SJCRH30 (cell line): Measurements from ENCODE around the gene RCN2. TPM values are rescaled to one million over a fixed set of nuclear protein-coding genes. Genes with fewer than 3 reads are reported as not detected.
A peak's percentile ranks its signal among the peaks of the same experiment; 100 is the strongest.
"Not testable (repeated sequence)": the region's sequence is repeated elsewhere in the genome, so short reads cannot be mapped to it uniquely, and the experiment has no call there.

ENCODE experiments used
- DNase-seq, 2 experiments: peaks; one replicate each; pipeline ENCODE4 v3.0.0-alpha.2; 2015 to 2020
- H3K27ac ChIP-seq: fragments of 250-450 bp; sonication (Bioruptor Pico); 2 replicates; pipeline ENCODE4 v1.5.1; 2020; ENCODE audit warnings: mild to moderate bottlenecking, moderate library complexity
- H3K27me3 ChIP-seq: fragments of 250-450 bp; sonication (Bioruptor Pico); 2 replicates; pipeline ENCODE4 v1.5.1; 2020; ENCODE audit warnings: mild to moderate bottlenecking, moderate library complexity
- H3K36me3 ChIP-seq: fragments of 250-450 bp; sonication (Bioruptor Pico); 2 replicates; pipeline ENCODE4 v1.5.1; 2020; ENCODE audit warnings: mild to moderate bottlenecking, moderate library complexity
- H3K4me1 ChIP-seq: fragments of 250-450 bp; sonication (Bioruptor Pico); 2 replicates; pipeline ENCODE4 v1.5.1; 2020; ENCODE audit warnings: mild to moderate bottlenecking, moderate library complexity
- H3K4me3 ChIP-seq: fragments of 250-450 bp; sonication (Bioruptor Pico); 2 replicates; pipeline ENCODE4 v1.5.1; 2020; ENCODE audit warnings: mild to moderate bottlenecking, moderate library complexity
- H3K9me3 ChIP-seq: fragments of 250-450 bp; sonication (Bioruptor Pico); replicated peaks from 2 replicates; pipeline ENCODE4 v1.5.1; 2020; ENCODE audit warnings: mild to moderate bottlenecking, moderate library complexity
- total RNA-seq: library from RNA; depleted of rRNA; stranded (reverse); fragments of >200 nt; shearing (Covaris generic); gene quantifications from 2 replicates; pipeline ENCODE4 v1.2.3, GENCODE V29; 2014

RCN2 gene
- total RNA-seq, 1 experiment from 2014 or later = 159 TPM

- no peak overlapping the region for H3K4me3 ChIP-seq
- H3K9me3 ChIP-seq = no peaks in the 10 kb centered on the region; the same call in 1 of the 2 replicates
- H3K27me3 ChIP-seq = no peaks in the 10 kb centered on the region
- peaks cover 50% of the 10 kb centered on the region for H3K36me3 ChIP-seq
- H3K27ac ChIP-seq = no peak overlapping the region
- no peaks in the 10 kb centered on the region for H3K4me1 ChIP-seq
- DNase-seq = no peak
Measured at GRCh38 chr15:76947454-76947853, 15.9 kb downstream of the RCN2 start.

- Histone ChIP-seq H3K27me3 (no peaks in the 10 kb centered on the region), H3K36me3 (peaks cover 28% of the 10 kb centered on the region), H3K4me1 (peaks cover 4% of the 10 kb centered on the region; the same call in 1 of the 2 replicates), H3K9me3 (no peaks in the 10 kb centered on the region; the same call in 1 of the 2 replicates), H3K27ac (no peak overlapping the region), H3K4me3 (no peak overlapping the region)
- no peak for DNase-seq
Measured at GRCh38 chr15:76951220-76951619, 19.7 kb downstream of the RCN2 start.

- DNase-seq = no peak
Measured at GRCh38 chr15:76953913-76954312, 22.4 kb downstream of the RCN2 start.

DNA sequence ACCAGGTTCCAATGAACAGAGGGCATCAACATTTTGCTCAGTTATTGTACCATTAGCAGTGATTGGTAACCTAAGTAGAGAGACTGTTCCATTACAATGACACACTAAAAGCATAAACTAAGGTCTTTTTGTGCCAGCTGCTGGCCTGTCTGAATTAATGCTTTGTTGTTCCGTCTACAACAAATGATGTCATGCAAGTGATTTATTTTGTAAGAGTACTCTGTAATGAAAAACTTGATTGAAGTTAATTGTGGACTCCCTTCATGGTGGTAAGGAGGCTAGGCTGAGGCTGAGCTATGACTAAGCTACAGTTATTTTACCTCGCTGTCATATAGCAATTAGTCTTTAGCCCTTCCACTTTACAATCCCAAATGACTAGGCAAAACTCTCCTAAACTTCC lies 23.2 kb downstream of the RCN2 start:
- no peaks in the 10 kb centered on the region for H3K27me3 ChIP-seq
- H3K4me1 ChIP-seq = peaks cover 4% of the 10 kb centered on the region; the same call in 1 of the 2 replicates
- no peak overlapping the region for H3K27ac ChIP-seq
- peaks cover 8% of the 10 kb centered on the region for H3K36me3 ChIP-seq
- DNase-seq = peak in 1 of 2 experiments; percentile 50
- no peak overlapping the region for H3K4me3 ChIP-seq
- no peaks in the 10 kb centered on the region; the same call in 1 of the 2 replicates for H3K9me3 ChIP-seq

More at GRCh38 chr15:76953913-76954312, 22.4 kb downstream of the RCN2 start:
- Histone ChIP-seq H3K36me3 (peaks cover 16% of the 10 kb centered on the region), H3K27me3 (no peaks in the 10 kb centered on the region), H3K27ac (no peak overlapping the region), H3K4me1 (peaks cover 4% of the 10 kb centered on the region; the same call in 1 of the 2 replicates), H3K4me3 (no peak overlapping the region), H3K9me3 (no peaks in the 10 kb centered on the region; the same call in 1 of the 2 replicates)

- Histone ChIP-seq H3K4me3 (no peak overlapping the region), H3K4me1 (peaks cover 28% of the 10 kb centered on the region), H3K9me3 (no peaks in the 10 kb centered on the region), H3K36me3 (no peaks in the 10 kb centered on the region), H3K27ac (no peak overlapping the region), H3K27me3 (no peaks in the 10 kb centered on the region)
- no peak for DNase-seq
Measured at GRCh38 chr15:76961268-76962011, 29.9 kb downstream of the RCN2 start.

DNA sequence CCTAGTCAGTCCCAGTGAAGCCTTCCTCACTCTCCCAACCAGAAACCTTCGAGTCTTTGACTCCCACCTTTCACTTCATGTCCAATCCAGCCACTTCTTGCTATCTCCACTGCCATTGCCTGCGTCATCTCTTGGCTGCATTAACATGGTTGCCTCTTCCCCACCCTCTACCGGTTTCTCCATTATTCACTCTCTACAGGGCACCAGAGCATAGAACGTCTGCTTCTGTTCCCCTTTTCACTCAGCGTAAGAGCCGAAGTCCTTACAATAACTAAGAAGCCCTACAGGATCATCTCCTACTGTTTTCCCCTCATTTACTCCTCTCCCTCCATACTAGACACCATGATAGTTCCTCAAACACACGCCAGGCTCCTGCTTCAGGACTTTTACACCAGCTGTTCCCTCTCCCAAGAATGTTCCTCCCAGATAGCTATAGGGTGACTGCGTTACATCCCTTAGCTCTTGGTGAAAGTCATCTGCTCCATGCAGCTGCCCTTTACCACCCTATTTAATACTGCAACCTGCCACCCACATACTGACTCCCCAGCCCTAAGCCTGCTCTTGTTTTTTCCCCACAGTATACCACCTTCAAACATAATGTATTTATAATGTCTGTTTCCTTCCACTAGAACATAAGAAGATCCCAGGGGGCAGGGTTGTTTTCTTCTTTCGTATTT lies 30.9 kb downstream of the RCN2 start:
- no peaks in the 10 kb centered on the region for H3K9me3 ChIP-seq
- H3K36me3 ChIP-seq = no peaks in the 10 kb centered on the region
- H3K4me1 ChIP-seq = peaks cover 33% of the 10 kb centered on the region
- H3K4me3 ChIP-seq = no peak overlapping the region
- peak; percentile 31 to 48 for DNase-seq
- H3K27me3 ChIP-seq = no peaks in the 10 kb centered on the region
- H3K27ac ChIP-seq = no peak overlapping the region

- Histone ChIP-seq H3K36me3 (no peaks in the 10 kb centered on the region), H3K4me3 (no peak overlapping the region), H3K27ac (peak overlapping the region; percentile 22; the same call in 1 of the 2 replicates), H3K9me3 (no peaks in the 10 kb centered on the region), H3K4me1 (peaks cover 33% of the 10 kb centered on the region), H3K27me3 (no peaks in the 10 kb centered on the region)
- DNase-seq = no peak
Measured at GRCh38 chr15:76963596-76963995, 32.0 kb downstream of the RCN2 start.

GRCh38 chr15:76964157-76964556 lies 32.6 kb downstream of the RCN2 start:
- DNase-seq = no peak
- Histone ChIP-seq H3K36me3 (no peaks in the 10 kb centered on the region), H3K9me3 (no peaks in the 10 kb centered on the region), H3K4me1 (peaks cover 33% of the 10 kb centered on the region), H3K27me3 (no peaks in the 10 kb centered on the region), H3K4me3 (no peak overlapping the region), H3K27ac (peak overlapping the region; percentile 22; the same call in 1 of the 2 replicates)

DNA sequence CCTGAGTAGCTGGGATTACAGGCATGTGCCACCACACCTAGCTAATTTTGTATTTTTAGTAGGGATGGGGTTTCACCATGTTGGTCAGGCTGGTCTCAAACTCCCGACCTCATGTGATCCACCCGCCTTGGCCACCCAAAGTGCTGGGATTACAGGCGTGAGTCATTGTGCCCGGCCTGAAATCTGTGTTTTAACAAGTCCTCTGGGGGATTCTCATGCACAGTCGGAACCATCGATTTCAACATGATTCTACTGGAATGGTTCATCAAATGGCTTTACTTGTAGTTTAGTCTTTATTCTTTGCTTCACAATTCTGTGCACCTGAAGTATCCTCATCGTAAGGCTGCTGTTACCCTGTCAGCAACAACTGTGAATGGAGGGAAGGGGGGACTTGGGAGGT lies 34.5 kb downstream of the RCN2 start:
- H3K27ac ChIP-seq, H3K9me3 ChIP-seq, H3K36me3 ChIP-seq, DNase-seq, H3K27me3 ChIP-seq, H3K4me3 ChIP-seq: not testable (repeated sequence)
- peaks cover 33% of the 10 kb centered on the region for H3K4me1 ChIP-seq

- H3K36me3 ChIP-seq = no peaks in the 10 kb centered on the region
- H3K9me3 ChIP-seq = no peaks in the 10 kb centered on the region
- H3K4me3 ChIP-seq = no peak overlapping the region
- DNase-seq = no peak
- peaks cover 32% of the 10 kb centered on the region for H3K4me1 ChIP-seq
- H3K27ac ChIP-seq = no peak overlapping the region
- no peaks in the 10 kb centered on the region for H3K27me3 ChIP-seq
Measured at GRCh38 chr15:76967067-76967466, 35.5 kb downstream of the RCN2 start.

DNA sequence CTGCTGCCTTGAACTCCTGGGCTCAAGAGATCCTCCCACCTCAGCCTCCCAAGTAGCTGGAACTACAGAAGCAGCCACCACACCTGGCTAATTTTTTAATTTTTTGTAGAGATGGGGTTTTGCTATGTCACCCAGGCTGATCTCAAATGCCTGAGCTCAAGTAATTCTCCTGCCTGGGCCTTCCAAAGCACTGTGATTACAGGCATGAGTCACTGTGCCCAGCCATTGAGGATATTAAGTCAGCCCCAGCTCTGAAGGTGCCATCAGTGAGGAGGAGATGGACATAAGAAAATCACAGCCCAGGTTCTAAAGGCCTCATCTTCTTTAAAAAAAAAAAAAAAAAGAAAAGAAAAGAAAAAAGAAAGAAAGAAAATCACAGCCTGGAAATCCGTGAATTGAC lies 36.8 kb downstream of the RCN2 start:
- no peaks in the 10 kb centered on the region for H3K9me3 ChIP-seq
- no peaks in the 10 kb centered on the region for H3K36me3 ChIP-seq
- no peaks in the 10 kb centered on the region for H3K27me3 ChIP-seq
- H3K4me1 ChIP-seq = peaks cover 21% of the 10 kb centered on the region
- no peak for DNase-seq
- H3K27ac ChIP-seq = no peak overlapping the region
- H3K4me3 ChIP-seq = no peak overlapping the region

GRCh38 chr15:76972389-76973361 lies 41.1 kb downstream of the RCN2 start:
- no peaks in the 10 kb centered on the region for H3K9me3 ChIP-seq
- no peaks in the 10 kb centered on the region for H3K36me3 ChIP-seq
- H3K27me3 ChIP-seq = no peaks in the 10 kb centered on the region
- H3K27ac ChIP-seq = no peak overlapping the region
- DNase-seq = no peak
- H3K4me1 ChIP-seq = peaks cover 4% of the 10 kb centered on the region; the same call in 1 of the 2 replicates
- no peak overlapping the region for H3K4me3 ChIP-seq

- H3K9me3 ChIP-seq = no peaks in the 10 kb centered on the region
- H3K4me1 ChIP-seq = peaks cover 4% of the 10 kb centered on the region; the same call in 1 of the 2 replicates
- H3K27ac ChIP-seq = no peak overlapping the region
- H3K36me3 ChIP-seq = no peaks in the 10 kb centered on the region
- H3K4me3 ChIP-seq = no peak overlapping the region
- no peaks in the 10 kb centered on the region for H3K27me3 ChIP-seq
- DNase-seq = peak; percentile 69 to 80
Measured at GRCh38 chr15:76973362-76973743, 41.8 kb downstream of the RCN2 start.

- DNase-seq = no peak
- no peak overlapping the region for H3K4me3 ChIP-seq
- H3K9me3 ChIP-seq = no peaks in the 10 kb centered on the region
Measured at GRCh38 chr15:76973906-76974305, 42.4 kb downstream of the RCN2 start.

More at GRCh38 chr15:76973906-76974305, 42.4 kb downstream of the RCN2 start:
- no peaks in the 10 kb centered on the region for H3K36me3 ChIP-seq
- H3K27ac ChIP-seq = no peak overlapping the region
- peaks cover 4% of the 10 kb centered on the region; the same call in 1 of the 2 replicates for H3K4me1 ChIP-seq
- no peaks in the 10 kb centered on the region for H3K27me3 ChIP-seq
